GM21367 (cell line): ENCODE data around the gene FOXP1.

Source experiments
- ATAC-seq: cut with Tn5 transposase; IDR thresholded peaks from one replicate; pipeline ENCODE4 v1.9.1; 2021; ENCODE audit not compliant: unreplicated experiment

FOXP1 gene

DNA sequence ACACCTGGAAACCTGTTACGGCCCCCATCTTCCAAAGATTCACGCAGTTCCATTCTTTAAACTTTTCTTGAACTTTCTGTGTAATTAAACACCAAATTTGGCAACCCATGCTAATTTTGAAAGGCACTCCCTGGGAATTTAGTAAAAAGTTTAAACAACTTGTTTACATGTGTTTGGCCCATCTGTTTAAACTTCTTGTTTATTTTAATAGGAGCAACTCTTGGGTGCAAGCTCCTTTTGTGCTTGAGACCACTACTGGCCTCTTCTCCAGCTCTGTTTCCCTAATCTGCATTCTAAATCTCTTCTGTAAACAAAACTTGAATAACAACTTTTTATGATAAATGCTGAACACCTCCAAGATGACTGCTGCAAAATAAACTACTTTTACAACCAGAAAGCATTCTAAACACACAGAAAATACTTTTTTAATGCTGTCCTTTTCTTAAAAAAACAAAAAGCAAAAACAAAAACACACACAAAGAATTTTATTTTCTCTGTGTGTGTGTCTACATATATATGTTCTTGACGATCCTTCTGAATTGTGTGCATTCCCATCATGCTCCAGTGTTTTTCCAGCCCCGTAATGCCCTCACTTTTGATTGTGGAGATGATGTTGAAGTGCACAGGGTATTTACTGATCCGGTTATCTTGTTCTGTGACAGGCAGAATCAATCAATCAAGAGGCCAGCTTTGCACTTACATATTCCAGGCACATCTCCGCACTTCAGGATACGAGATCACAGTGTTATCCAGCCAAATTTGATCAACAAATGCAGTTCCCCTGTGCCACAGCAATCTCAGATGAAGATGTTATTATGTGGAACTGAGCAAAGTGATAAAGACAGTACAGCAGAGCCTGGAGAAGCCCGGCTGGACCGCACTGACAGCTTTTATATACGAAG is 416.9 kb downstream of the FOXP1 start:
- ATAC-seq = no peak

- ATAC-seq = no peak
Observed at GRCh38 chr3:71164881-71165280, 418.6 kb downstream of the FOXP1 start.

DNA sequence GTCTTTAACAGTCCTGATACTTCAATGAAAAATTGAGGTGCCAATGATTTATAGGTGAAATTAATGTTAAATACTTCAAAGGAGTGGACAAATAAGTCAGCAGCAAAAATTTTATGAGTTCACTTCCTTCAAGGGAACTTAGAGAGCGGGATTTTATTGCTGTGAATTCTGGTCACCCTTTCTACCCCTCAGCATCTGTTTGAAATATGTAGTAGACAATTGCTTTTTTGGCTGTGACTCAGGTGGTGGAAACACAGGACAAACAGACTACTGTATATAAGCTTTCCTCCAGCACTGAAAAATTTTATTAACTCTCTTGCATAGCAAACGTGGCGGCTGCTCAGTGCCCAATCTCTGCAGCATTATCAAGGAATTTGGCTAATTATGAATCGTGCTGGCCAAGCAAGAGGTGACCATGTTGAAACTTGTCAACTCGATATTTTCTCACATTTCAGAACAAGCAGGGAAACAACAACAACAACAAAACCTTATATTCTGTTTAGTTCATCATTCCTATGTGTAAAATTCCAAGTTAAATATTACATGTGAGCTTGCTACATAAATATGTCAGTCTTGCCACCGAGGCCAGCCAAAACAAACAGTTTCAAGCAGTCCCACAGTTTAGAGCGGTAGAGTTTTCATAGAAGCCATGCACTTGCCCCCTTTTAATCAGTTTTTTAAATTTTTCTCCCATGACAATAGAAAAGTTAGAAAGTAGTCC is 420.2 kb downstream of the FOXP1 start:
- ATAC-seq = no peak

DNA sequence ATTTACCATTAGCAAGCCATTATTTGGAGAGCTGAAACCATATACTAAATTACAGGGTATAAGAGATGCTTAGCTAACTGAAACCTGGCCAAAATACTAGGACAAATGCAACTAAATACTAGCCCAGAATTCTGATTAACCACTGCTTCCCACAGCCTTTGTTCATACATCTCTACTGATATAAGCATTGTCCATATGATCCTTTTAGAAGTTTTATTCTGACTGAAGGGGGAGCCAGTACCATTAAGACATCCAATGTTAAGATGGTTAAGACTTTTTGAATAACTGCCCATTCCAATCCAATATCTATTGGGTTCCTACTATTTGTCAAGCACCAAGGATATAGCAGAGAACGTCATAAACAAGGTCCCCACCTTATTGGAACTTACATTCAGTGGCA is 421.3 kb downstream of the FOXP1 start:
- no peak for ATAC-seq

- ATAC-seq = no peak
Observed at GRCh38 chr3:71160785-71161546, 422.6 kb downstream of the FOXP1 start.

GRCh38 chr3:71156062-71156665 is 427.4 kb downstream of the FOXP1 start:
- ATAC-seq = no peak

GRCh38 chr3:71154846-71155245 is 428.7 kb downstream of the FOXP1 start:
- no peak for ATAC-seq

- ATAC-seq = no peak
Observed at GRCh38 chr3:71153713-71154112, 429.8 kb downstream of the FOXP1 start.

GRCh38 chr3:71152892-71153265 is 430.6 kb downstream of the FOXP1 start:
- ATAC-seq = no peak

GRCh38 chr3:71152039-71152891 is 431.3 kb downstream of the FOXP1 start:
- no peak for ATAC-seq

DNA sequence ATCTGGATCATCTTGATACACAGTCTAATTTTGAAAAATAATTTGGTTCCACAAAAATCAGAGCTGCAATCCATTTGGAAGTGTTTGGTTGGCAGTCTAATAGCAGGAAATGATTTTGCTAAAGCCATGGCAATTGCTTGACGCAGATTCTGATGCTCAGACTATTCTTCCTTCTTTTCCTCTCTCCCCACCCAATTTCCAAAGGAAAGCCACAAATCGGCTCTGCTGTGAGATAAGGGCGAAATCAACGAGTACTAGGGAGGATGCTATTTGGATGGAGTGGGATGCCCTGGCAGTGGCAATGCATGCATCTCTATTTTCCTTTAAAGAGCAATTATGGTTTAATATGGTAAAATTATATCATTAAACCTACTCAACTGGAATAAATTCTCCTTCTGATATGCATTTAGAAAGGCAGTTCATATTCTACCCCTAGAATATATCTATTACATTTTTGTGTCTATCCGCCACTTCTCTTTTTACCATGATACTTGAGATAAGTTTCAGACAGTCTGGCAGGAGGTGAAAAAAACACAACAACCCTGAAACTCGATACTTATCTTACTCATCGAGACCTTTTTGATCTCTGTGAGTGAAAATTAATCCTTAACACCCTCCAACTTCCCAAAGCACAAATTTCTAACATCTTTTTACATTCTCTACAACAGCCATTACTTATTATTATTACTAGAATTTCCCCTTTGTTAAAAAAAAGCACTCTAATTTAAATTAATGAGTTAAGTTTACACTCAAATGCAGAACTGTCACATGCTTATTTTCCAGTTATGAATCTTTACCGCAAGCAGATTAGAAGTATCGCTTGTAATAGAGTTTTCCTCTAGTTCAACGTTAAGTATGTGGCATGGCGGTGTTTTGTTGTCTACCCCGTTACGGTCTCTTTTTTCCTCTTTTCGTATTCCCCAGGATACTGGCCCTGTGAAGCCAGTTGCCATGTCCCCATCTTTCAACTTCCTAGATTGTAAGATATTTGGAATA is 433.3 kb downstream of the FOXP1 start:
- peak; percentile 74 for ATAC-seq

- ATAC-seq = no peak
Observed at GRCh38 chr3:71148455-71149060, 435.0 kb downstream of the FOXP1 start.

DNA sequence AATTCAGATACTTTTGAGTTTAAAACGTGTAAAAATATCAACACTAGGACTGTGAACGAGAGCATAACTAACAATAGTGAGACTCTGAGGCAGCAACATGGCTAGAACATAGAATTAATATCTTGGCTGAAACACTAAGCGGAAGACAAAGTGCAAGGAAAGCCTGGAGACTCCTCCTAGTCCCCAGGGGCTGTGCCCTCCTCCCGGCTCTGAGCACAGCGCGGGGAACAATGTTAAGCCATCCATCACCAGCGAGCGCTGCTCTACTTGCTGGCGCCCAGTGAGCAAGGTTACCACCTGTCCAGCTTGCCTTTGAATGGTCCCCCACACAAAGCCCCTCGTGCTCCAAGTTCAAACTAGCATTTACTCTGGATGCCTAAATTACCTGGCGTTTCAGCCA is 436.9 kb downstream of the FOXP1 start:
- ATAC-seq = no peak

DNA sequence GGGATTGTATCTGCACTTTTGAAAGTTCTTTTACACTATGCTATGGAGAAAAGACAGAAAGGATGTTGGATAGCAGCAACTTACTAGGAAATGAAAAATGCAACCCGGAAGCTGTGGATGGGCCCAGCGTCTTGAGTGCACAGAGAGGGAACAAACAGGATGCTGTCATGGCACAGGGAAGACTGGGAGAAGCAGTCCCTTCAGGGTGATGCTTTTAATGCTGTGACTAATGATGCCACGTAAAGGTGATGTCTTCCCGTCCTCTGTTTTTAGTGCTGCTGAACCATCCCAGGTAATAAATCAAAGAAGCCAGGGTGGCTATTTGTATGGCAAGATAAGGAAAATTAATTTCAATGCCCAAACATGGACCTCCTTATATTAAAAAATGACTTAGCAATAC is 437.6 kb downstream of the FOXP1 start:
- no peak for ATAC-seq

DNA sequence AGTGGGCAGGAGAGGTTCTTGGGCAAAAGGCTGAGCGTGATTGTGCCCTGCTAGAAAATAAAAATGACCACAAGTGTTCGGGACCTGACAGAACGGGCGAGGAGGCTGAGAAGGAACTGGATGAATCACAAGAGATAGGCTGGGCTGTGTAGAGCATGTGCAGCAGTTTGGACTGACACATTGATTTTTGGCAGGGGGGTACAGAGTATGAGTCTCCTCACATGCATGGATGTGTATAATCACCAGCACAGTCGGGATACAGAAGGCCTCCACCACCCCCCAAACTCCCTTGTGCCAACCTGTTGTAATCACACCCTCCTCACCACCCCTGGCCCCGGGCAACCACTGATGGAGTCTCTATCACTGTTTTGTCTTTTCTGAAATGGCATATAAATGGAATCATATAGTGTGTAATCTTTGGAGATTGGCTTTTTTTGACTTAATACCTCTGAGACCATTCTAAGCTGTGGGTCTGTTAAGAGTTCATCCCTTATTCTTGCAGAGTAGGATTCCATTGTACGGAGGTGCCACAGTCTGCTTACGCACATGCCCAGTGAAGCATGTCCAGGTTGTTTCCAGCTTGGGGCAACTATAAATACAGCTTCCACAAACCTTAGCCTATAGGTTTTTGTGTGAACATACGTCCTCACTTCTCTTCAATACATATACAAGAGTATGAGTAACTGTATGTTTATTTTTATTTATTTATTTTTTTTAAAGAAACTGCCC is 438.8 kb downstream of the FOXP1 start:
- ATAC-seq = no peak

- no peak for ATAC-seq
Observed at GRCh38 chr3:71143493-71143892, 440.0 kb downstream of the FOXP1 start.

DNA sequence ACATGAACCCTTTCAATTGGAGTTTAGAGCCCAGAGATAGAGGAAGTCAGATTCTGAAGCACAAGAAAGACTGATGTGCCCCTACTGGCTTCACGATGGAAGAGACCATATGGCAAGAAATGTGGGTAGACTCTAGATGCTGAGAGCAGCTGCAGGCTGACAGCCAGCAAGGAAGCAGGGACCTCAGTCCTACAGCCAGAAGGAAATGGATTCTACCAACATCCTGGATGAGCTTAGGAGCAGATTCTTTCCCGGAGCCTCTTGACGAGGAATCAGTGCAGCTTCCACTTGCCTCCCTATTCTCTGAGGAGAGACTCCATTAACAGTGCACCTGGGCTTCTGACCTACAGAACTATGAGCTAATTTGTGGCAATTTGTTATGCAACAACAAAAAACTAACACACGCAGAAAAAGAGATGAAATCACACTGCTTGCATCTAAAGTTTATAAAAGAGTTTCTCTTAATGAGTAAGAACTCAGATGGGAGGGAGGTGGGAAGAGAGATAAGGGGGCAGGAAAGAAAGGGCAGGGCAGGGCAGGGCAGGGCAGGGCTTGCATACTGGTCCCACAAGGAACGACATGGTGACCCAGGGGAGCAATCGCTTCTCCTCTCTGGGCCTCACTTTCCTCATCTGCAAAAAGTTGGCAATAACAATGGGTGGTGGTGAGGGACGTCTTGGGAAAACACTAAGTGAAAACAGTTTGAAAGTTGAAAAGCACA is 440.9 kb downstream of the FOXP1 start:
- no peak for ATAC-seq
